Posterior vena cava (tissue), 2 donors: ENCODE data around the gene HS3ST6. TPM values are rescaled to one million over a fixed set of nuclear protein-coding genes. Genes with fewer than 3 reads are reported as not detected.
"Not testable (repeated sequence)": the region's sequence is repeated elsewhere in the genome, so short reads cannot be mapped to it uniquely, and the experiment has no call there.

Experiments
- DNase-seq: peaks from one replicate; pipeline ENCODE4 v3.0.0-alpha.2; 2020; ENCODE audit warnings: low spot score
- intact Hi-C, 2 donors: fragments of 100-400 bp; cut with DNase I; formaldehyde crosslinking; loops; one replicate each; pipeline versions ENCODE4 v1.14.1 to v1.14.2; 2022 to 2023
- total RNA-seq, 2 donors: library from RNA; stranded (reverse); fragmentation: NEBNext Ultra II Directional; extraction: Animal tissue kit (Norgen Biotek cat#: 25700); gene quantifications; one replicate each; pipeline ENCODE4 v1.2.1, GENCODE V29; 2021
- donor health status: DM: yes; HTN: yes; CAD: no.
- donor health status: DM: yes; HTN: yes; CAD: no.

The HS3ST6 gene
- total RNA-seq, 2 donors from 2014 or later, result not detected

DNA sequence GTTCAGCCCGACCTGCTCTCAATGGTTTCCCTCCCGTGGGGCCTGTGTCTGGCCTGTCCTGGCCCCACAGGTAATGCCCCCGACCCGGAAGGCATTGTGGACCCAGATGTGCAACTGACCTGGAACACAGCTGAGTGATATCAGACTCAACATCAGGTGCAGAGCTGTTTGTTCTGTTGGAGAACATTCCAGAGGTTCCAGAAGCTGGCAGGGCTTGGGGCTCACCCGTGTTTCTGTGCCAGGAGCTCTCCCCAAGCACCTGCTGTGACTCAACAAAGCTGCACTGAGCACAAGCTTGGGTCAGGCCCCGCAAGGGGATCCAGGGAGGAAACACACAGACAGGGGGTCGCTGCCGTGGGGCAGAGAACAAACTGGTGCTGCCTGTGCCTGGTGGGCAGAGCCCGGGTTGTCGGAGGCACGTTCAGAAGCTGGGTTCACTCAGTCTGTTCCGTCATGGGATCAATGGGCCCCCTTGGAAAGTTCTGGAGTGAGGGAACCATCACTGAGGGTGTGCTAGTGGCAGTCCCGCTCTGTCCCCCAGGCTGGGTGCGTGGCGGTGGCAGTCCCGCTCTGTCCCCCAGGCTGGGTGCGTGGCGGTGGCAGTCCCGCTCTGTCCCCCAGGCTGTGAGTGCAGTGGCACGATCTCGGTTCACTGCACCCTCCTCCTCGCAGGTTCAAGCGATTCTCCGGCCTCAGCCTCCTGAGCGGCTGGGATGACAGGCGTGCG lies 22.1 kb downstream of the HS3ST6 start:
- intact Hi-C loops, result no loop called here
- DNase-seq, result no peak

DNA sequence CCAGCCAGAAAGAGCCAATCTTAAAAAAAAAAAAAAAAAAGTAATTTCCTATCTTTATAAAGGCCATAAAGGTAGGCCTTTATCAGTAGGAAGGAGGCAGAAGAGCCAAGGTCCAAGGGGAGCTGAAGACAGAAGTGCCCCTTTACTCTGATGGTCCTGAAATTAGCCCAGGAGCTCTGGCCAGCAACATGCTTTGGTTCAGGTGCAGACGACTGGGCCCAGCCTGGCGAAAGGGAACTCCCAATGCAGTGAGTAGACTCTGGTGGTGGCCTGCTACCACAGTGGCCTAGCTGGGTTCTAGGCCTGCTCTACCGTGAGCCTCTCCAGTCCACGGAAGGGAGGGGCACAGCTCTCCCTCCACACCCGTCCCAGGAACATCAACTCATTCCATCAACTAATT lies 23.1 kb downstream of the HS3ST6 start:
- intact Hi-C loops, result no loop called here
- no peak for DNase-seq

GRCh38 chr16:1890708-1891050 lies 27.5 kb downstream of the HS3ST6 start:
- intact Hi-C loops, result no loop called here
- no peak for DNase-seq

DNA sequence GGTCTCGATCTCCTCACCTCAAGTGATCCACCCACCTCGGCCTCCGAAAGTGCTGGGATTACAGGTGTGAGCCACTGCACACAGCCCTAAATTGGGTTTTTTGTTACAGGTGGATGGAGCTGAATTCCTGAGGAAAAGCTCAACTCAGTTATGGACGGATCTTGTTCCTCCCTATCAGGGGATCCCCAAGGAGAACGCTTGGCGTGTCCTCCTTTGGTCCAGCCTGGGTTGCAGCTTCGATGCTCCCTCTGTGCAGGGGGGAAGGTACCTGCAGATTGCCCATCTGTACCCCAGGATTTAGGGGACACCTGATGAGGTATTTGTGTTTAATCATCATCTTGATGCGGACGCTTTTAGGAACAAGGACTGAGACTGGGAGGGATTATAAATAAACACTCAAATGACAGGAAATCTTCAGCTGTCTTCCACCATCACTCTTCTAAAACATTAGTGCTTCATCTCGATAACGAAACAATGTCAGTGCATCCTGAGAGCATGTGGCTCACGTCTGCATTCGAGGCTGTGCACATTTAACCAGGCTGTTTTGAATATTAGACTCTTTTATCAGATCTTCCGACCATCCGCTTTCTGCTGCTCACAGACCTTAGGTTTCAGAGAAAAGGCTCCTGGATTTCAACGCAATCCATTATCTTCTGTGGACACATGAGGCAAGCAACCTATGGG lies 28.0 kb downstream of the HS3ST6 start:
- intact Hi-C loops, result no loop called here
- no peak for DNase-seq

DNA sequence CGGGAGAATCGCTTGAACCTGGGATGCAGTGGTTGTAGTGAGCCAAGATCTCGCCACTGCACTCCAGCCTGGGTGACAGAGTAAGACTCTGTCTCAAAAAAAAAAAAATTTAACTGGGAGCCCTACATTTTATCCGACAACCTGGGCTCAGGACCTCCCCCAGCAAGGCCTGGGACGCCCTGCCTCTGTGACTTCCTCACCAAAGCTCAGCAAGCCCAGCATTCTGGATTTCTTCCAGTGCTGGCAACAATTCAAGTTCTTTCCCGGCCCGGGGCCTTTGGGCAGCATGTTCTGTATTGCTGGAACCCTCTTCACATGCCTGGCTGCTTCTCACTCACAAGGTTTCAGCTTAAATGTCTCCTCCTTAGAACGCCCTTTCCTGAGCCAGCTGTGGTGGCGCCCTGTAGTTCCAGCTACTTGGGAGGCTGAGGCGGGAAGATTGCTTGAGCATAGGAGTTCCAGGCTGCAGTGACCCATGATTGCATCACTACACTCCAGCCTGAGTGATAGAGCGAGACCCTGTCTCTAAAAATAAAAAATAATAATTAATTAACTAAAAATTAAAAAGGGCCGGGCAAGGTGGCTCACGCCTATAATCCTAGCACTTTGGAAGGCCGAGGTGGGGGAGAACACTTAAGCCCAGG lies 30.4 kb downstream of the HS3ST6 start:
- intact Hi-C loops, result no loop called here
- DNase-seq, result no peak

DNA sequence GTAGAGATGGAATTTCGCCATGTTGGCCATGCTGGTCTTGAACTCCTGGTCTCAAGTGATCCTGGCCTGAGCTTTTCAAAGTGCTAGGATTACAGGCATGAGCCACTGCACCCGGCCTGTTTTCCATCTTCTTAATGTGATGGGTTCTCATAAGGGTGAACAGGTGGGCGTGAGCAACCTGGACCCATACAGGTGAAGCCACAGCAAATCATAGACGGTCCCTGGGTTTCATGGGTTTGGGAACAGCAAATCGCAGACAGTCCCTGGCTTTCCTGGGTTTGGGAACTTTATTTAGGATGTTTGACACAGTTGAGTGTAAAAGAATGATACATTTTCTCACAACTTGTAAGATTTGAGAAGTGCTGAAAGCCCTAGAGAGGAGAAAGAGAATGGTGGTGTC lies 33.3 kb downstream of the HS3ST6 start:
- no peak for DNase-seq
- intact Hi-C loops, result no loop called here

GRCh38 chr16:1884155-1884760 lies 34.0 kb downstream of the HS3ST6 start:
- intact Hi-C loops, result no loop called here
- no peak for DNase-seq

DNA sequence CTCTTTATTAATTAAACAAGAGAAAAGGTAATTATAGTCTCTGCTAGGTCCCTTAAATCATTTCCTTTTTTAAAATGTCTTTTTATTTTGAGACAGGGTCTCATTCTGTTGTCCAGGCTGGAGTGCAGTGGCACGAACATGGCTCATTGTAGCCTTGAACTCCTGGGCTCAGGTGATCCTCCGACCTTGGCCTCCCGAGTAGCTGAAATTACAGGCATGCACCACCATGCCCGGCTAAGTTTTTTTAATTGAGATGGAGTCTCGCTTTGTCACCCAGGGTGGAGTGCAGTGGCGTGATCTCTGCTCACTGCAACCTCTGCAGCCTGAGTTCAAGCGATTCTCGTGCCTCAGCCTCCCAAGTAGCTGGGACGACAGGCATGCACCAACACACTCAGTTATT lies 37.0 kb downstream of the HS3ST6 start:
- DNase-seq, intact Hi-C loops: not testable (repeated sequence)

- no peak for DNase-seq
- intact Hi-C loops, result no loop called here
These were observed 38.7 kb downstream of the HS3ST6 start for GRCh38 chr16:1879477-1879876.

GRCh38 chr16:1878256-1878655 lies 40.0 kb downstream of the HS3ST6 start:
- intact Hi-C loops, result no loop called here
- no peak for DNase-seq

DNA sequence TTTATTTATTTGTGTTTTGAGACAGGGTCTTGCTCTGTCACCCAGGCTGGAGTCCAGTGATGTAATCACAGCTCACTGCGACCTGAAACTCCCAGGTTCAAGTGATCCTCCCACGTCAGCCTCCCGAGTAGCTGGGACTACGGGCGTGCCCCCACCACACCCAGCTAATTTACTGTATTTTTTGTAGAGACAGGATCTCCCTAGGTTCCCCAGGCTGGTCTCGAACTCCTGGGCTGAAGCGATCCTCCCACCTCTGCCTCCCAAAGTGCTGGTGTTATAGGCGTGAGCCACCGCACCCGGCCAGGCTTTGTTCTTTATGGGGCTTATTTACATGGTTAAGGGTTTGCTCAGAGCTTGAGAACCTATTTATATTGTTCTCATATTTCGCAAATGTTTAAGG lies 40.4 kb downstream of the HS3ST6 start:
- no peak for DNase-seq
- intact Hi-C loops, result no loop called here

GRCh38 chr16:1877089-1877488 lies 41.1 kb downstream of the HS3ST6 start:
- intact Hi-C loops, result no loop called here

GRCh38 chr16:1876468-1876867 lies 41.7 kb downstream of the HS3ST6 start:
- DNase-seq, result no peak

More at GRCh38 chr16:1877089-1877488, 41.1 kb downstream of the HS3ST6 start:
- no peak for DNase-seq

DNA sequence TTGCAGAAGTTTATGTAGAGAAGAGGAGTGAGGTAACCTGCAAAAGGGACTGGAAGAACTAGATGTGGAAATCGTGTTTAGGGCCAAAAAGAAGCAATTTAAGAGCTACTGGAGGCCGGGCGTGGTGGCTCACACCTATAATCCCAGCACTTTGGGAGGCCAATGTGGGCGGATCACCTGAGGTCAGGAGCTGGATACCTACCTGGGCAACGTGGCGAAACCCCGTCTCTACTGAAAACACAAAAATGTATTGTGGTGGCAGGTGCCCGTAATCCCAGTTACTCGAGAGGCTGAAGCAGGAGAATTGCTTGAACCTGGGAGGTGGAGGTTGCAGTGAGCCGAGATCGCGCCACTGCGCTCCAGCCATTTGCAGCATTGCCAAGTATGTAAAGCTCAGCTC lies 42.1 kb downstream of the HS3ST6 start:
- DNase-seq, intact Hi-C loops: not testable (repeated sequence)

More at GRCh38 chr16:1876468-1876867, 41.7 kb downstream of the HS3ST6 start:
- intact Hi-C loops, result no loop called here

DNA sequence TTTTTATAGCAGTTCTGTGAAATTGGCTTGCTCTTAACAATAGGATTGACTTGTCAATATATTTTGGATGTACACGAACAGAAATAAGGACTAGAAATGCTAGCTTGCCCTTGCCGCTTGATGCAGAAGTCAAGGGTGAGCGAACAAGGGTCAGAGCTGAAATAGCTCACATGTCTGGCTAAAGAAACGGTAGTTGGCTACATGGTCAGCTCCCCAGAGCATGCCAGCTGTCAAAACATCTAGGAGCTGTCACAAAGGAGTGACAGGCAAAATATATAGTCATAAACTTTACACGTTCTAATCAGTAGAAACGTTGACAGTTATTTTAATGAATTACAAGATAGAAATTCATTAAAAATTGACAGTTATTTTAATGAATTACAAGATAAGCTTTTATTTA lies 43.4 kb downstream of the HS3ST6 start:
- intact Hi-C loops, result no loop called here
- no peak for DNase-seq

DNA sequence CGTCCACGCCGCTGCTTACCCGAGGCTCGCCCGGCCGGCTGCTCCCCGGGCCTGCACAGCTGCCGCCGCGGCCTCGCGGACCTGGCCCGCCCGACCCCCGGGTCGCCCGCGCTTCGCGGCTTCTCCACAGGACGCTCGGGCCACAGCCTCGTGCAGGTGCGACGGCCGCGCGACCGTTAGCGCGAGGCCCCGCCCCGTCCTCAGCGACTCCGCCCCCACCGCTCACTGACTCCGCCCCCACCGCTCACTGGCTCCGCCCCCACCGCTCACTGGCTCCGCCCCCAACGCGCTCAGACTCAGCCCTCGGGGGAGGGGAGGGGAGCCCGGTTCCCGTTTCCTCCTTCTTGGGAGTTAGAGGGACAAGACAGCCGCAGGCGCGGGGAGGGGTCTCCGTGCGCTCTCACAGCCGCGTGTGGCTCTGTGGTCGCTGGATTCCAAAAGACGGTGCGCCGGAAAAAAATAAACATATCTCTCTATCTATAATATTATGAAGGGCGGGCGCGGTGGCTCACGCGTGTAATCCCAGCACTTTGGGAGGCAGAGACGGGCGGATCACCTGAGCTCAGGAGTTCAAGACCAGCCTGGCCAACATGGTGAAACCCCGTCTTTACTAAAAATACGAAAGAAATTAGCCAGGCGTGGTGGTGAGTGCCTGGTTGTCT lies 46.1 kb downstream of the HS3ST6 start, which contains the start of gene MEIOB:
Gene MEIOB, minus strand, starts transcription at position 191 of the 662 bp plus-strand sequence. CDS start 3,989 bp downstream, outside the sequence.
- intact Hi-C loops, result no loop called here
- DNase-seq, result no peak

- DNase-seq, result no peak
- intact Hi-C loops, result no loop called here
These were observed 47.7 kb downstream of the HS3ST6 start for GRCh38 chr16:1870365-1871082.

- DNase-seq, result no peak
- intact Hi-C loops, result loop anchor here in 1 of 2 donors (2.0 kb wide), 1 partner anchor 63 kb away; no protein-coding TSS in a partner anchor
These were observed 52.1 kb downstream of the HS3ST6 start for GRCh38 chr16:1865902-1866690.
